ENCODE measurements around the gene TBCK.
"Not testable (repeated sequence)": the region's sequence is repeated elsewhere in the genome, so short reads cannot be mapped to it uniquely, and the experiment has no call there.

Gene TBCK

GRCh38 chr4:106114270-106114669 lies 201.7 kb downstream of the TBCK start:
- H3K4me3 ChIP-seq (ENCODE audit: low read depth, low read length) = no peak overlapping the region
- no peak for TF ChIP-seq CTCF (IDR thresholded peaks at IDR 0.05; ENCODE audit: borderline replicate concordance, insufficient read depth, low read depth, low read length)

DNA sequence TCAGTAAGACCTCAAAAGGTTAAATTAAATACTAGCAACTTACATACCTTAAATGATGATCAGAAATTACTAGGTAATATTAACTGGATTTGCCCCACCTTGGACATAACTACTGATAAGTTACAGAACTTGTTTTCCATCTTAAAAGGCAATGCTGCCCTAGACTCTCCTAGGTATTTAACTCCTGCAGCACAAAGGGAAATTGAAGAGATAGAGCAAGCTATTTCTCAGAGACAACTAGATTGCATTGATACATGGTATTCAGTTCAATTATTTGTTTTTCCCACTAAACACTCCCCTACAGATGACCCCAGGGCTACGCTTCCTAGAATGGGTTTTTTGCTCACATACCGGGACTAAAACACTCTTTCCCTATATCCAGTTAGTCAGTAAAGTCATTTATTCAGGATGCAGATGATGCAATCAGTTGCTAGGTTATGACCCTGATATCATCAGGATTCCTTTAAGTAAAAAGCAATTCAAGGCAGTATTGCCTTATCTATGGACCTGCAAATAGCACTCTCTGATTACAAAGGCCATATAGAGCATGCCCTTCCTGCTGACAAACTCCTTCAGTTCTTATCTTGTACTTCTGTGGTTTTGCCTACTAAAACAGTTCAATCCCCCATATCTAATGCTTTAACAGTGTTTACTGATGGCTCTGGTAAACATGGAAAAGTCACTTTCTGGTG lies 204.1 kb downstream of the TBCK start:
- not testable (repeated sequence) for H3K4me3 ChIP-seq (ENCODE audit: low read depth, low read length)

- no peak for TF ChIP-seq CTCF (IDR thresholded peaks at IDR 0.05; ENCODE audit: borderline replicate concordance, insufficient read depth, low read depth, low read length)
These were observed 206.1 kb downstream of the TBCK start for GRCh38 chr4:106109929-106110328.

GRCh38 chr4:106105697-106106096 lies 210.3 kb downstream of the TBCK start:
- no peak overlapping the region for H3K4me3 ChIP-seq (ENCODE audit: low read depth, low read length)
- no peak for TF ChIP-seq CTCF (IDR thresholded peaks at IDR 0.05; ENCODE audit: borderline replicate concordance, insufficient read depth, low read depth, low read length)

More at GRCh38 chr4:106109929-106110328, 206.1 kb downstream of the TBCK start:
- H3K4me3 ChIP-seq (ENCODE audit: low read depth, low read length) = no peak overlapping the region

DNA sequence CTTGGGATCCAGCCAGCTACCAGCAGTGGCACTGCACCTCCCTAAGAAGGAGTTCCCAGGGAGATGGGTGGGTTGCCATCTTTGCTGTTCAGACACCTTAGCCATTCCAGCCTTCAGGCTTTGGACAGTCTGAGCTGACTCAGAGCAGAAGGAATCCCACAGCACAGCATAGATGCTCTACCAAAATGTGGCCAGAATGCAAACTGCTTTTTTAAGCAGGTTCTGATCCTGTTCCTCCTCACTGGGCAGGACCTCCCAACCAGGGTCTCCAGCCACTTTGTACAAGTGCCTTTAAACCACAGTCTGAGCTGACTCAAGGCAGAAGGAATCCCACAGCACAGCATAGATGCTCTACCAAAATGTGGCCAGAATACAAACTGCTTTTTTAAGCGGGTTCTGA lies 211.7 kb downstream of the TBCK start:
- TF ChIP-seq CTCF (IDR thresholded peaks at IDR 0.05; ENCODE audit: borderline replicate concordance, insufficient read depth, low read depth, low read length) = no peak
- H3K4me3 ChIP-seq (ENCODE audit: low read depth, low read length) = no peak overlapping the region

- TF ChIP-seq CTCF (IDR thresholded peaks at IDR 0.05; ENCODE audit: borderline replicate concordance, insufficient read depth, low read depth, low read length) = no peak
- no peak overlapping the region for H3K4me3 ChIP-seq (ENCODE audit: low read depth, low read length)
These were observed 219.6 kb downstream of the TBCK start for GRCh38 chr4:106096454-106096853.

- TF ChIP-seq CTCF (IDR thresholded peaks at IDR 0.05; ENCODE audit: borderline replicate concordance, insufficient read depth, low read depth, low read length) = no peak
These were observed 220.6 kb downstream of the TBCK start for GRCh38 chr4:106095408-106095807.

More at GRCh38 chr4:106095408-106095807, 220.6 kb downstream of the TBCK start:
- no peak overlapping the region for H3K4me3 ChIP-seq (ENCODE audit: low read depth, low read length)

All from GM12875 (cell line).